NCI-H526 treated with DMSO at 0.1 percent for 48 hours (cell line): ENCODE data around the gene LRCOL1.

Experiments
- DNase-seq: peaks from one replicate; lab custom pipeline; 2025; lab: John Stamatoyannopoulos, UW

LRCOL1 gene

GRCh38 chr12:132635076-132635955, 24.9 kb upstream of the LRCOL1 start:
- DNase-seq: no peak

GRCh38 chr12:132634411-132634990, 24.1 kb upstream of the LRCOL1 start:
- no peak for DNase-seq

- no peak for DNase-seq
These were observed 23.5 kb upstream of the LRCOL1 start for GRCh38 chr12:132633901-132634300.

- no peak for DNase-seq
These were observed 23.0 kb upstream of the LRCOL1 start for GRCh38 chr12:132633398-132633797.

DNA sequence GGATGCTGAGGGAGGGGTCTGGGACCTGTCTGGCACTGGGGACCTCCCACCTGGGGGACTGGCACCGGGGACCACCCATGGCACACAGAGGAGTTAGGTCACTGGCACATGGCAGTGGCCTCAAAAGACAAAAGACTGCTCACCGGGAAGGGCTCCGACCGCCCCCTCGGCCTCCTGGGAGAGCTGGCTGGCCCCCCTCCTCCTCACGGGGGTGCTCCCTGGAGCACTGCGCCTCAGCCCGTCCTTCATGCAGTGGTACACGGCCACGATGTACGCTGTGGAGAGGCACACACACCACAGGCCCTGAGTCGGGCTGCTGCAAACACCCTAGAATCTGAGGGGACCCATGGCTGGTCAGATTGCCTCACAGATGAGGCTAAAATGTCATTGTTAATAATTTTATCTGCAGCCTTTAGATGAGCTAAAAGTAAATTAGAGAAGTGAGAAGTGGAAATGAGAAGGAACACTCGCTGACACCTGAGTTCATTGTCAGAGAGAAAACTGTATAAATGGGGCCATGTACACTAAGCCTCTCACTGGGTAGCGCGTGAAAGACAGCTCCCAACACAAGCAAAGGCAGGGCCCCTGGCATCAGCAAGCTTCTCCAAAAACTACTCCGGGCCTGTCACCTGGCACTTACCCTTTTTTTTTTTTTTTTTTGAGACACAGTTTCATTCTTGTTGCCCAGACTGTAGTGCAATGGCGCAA, 22.3 kb upstream of the LRCOL1 start:
- DNase-seq: no peak

- no peak for DNase-seq
These were observed 21.3 kb upstream of the LRCOL1 start for GRCh38 chr12:132631666-132632065.

- no peak for DNase-seq
These were observed 20.3 kb upstream of the LRCOL1 start for GRCh38 chr12:132630672-132631071.

DNA sequence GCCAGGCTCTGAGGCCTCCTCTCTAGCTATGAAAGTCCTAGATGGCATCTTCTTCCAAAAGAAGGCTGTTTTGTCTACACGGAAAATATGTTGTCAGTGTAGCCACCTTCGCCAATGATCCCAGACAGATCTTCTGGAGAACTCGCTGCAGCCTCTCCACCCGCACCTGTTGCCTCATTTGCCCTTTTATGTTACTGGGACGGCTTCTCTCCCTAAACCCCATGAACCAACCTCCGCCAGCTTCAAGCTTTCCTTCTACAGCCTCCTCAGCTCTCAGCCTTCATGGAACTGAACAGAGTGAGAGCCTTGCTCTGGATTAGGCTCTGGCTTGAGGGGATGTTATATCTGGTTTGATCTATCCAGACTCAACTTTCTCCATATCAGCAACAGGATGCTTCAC, 18.9 kb upstream of the LRCOL1 start:
- DNase-seq: no peak

DNA sequence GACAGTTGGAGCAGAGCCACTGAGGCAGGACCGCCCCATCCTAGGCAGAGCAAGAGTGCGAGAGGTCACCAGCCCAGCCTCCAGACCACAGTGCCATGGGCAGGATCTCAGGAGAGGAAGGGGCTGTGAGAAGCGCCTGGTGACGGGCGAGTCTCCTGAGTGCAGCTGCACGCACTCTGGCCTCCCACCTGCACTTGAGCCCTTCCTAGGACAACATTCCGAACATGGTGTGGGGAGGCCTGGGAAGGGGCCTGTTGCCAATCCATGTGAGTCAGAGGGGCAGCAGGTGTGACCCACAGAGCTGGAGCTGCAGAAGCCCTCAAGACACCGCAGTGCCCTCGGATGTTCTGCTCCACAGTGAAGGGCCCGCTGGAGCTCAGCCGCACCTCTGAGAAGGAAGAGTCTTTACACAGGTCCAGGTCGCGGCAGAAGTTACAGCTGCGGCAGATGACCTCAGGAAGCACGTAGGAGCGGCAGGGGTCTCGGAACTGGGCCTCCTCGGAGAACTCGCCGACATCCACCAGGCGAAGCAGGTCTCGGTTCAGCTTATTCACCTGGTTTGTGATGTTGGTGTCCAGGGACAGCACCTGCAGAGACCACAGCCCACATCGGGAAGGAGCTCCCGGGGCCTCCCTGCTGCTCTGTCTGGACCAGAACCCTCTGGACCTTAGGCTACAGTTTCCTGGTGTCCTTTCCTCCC, 15.5 kb upstream of the LRCOL1 start:
- DNase-seq: no peak

DNA sequence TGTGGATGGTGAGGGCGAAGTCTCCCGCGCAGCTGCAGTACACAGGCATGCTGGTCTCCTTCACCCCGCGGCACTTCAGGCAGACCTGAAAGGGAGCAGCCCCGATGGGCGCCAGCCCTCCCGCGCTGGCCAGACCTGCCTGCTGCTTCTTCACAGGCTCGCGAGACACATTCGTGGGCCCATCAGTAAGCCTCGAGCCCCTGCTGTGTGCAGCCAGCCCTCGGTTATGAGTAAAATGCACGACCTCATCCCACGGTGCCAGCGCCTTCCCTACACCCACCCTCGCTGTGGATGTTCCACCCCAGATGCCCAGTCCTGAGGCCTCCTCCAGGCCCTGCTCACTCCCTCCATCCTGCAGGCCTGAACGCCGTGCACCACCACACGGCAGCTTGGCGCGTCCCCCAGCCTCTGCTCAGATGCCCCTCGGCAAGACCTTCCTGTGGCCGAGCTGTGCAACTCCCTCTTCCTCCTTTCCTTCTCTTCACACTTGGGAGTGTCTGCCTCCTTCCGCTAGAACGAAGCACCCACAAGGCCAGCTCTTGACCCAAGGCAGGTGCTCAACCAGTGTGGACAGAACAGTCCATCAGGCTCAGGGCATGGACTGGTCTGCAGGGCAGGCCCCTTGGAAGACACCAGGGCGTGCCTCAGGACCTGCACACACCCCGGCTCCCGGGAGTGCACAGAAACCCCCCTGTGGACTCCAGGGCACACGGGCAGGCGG, 14.7 kb upstream of the LRCOL1 start:
- no peak for DNase-seq

- DNase-seq: no peak
These were observed 13.9 kb upstream of the LRCOL1 start for GRCh38 chr12:132624186-132624855.

DNA sequence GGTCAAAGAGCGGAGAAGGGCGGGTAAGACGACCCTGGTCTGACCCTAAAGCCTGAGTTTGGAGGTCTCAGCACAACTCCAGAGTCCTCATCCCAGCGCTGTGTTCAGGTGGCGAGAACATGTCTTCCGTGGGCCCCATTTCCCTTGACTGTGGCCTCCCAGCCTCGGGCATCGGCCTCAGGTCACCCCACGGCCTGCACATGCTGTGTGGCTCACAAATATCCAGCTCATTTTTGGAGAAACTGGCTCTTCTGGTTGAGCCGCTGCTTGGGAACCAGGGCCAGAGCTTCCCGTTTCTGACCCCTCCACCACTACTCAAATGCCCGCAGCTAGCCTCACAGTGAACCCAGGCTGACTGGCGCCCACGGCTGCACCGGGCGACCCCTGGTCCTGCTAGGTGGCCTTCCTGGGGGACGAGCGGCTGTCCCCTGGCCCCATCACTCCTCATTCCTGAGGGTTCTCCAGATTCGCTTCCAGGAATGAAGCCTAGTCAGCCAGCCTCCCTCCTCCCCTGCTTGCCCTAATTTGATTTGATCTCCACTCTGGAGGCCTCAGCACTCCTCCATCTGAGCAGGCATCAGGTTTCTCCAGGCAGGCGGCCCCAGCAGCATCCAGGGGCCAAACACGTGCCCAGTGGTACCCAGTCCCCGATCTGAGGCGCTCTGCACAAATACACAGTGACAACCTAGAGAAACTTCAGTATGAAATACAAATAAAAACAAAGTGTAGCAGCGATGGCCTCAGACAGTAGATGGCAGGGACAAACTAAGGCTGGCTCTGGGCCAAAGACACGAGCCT, 12.9 kb upstream of the LRCOL1 start:
- DNase-seq: no peak

- DNase-seq: no peak
These were observed 12.2 kb upstream of the LRCOL1 start for GRCh38 chr12:132622437-132623071.

DNA sequence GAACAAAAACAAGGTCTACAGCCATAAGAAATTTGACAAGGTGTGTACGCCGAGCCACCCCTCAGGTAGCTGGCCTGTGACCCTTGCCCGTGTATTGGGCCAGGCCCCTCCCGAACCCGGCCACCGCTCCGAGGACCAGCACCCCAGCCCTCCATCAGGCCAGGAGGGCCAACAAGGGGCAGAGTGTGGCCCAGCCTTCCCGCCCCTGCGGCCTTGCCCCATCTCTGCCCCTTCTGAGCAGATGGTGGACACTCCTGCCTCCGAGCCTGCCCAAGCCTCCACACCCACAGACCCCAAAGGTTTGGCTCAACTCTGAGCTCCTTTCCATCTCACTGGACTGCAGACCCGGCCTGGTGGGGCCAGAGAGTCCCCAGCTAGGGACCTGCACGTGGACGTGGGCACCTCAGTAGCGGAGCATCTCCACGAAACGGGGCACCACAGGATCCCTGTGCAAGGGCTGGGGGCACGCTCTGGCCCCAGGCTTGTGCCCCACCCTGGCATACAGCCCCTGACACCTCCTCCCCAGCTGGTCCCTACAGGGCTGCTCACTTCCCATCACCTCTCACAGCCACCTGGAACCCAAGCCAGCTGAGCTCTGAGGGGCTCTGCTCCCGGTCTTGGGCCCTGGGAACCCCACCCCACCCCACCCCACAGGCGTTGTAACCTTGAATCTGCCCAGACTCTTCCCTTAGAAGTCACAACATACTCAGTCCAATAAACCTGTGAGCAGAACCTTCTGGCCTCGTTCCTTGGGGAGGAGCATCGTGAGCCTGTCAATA, 11.5 kb upstream of the LRCOL1 start:
- DNase-seq: no peak

DNA sequence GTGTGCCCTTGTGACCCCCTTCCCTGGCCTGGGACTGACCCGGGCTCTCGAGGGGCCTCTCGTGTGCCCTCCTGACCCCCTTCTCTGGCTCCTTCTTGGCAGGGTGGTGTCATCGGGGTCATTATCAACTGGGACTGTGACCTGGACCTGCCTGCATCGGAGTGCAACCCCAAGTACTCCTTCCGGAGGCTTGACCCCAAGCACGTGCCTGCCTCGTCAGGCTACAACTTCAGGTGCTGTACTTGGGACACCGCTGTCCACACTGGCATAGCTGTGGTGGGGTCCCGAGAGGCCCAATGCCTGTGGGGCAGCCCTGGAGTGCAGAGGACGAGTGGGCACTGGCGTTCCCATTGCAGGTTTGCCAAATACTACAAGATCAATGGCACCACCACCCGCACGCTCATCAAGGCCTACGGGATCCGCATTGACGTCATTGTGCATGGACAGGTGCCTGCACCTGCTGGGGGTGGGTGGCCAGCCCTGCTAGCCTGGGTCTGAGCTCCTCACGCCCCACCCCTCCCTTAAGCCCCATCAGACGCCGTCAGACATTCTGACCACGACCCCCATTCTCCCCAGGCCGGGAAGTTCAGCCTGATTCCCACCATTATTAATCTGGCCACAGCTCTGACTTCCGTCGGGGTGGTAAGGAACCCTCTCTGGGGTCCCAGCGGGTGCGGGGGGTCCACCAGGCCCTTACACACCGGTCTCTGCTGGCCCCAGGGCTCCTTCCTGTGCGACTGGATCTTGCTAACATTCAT, 10.7 kb upstream of the LRCOL1 start:
- DNase-seq: no peak

DNA sequence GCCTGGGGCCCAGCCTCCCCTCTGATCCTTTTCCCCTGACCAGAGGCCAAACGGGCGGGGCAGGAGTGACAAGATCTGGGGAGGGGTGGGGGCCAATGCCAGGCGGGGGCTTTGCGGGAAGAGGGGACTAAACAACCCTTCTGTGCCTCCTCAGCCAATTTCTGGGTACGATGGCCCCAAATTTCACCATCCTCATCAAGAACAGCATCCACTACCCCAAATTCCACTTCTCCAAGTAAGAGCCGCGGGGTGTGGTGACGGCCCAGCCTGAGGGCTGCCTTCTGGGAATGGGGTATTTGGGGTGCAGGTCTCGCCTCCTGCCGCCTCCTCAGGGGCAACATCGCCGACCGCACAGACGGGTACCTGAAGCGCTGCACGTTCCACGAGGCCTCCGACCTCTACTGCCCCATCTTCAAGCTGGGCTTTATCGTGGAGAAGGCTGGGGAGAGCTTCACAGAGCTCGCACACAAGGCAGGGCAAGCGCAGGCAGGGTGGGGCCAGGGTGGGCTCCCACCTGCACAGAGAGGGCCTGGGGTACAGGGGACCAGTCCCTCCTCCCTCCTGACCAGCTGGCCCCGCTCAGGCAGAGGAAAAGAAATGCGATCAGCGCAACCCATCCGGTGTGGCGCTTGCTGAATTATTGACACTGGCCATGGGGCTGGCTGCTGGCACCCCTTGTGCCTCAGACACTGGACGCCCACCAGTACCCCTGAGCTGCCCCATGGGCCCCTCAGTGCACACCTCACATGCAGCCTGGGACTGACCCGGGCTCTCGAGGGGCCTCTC, 9.9 kb upstream of the LRCOL1 start:
- DNase-seq: no peak

DNA sequence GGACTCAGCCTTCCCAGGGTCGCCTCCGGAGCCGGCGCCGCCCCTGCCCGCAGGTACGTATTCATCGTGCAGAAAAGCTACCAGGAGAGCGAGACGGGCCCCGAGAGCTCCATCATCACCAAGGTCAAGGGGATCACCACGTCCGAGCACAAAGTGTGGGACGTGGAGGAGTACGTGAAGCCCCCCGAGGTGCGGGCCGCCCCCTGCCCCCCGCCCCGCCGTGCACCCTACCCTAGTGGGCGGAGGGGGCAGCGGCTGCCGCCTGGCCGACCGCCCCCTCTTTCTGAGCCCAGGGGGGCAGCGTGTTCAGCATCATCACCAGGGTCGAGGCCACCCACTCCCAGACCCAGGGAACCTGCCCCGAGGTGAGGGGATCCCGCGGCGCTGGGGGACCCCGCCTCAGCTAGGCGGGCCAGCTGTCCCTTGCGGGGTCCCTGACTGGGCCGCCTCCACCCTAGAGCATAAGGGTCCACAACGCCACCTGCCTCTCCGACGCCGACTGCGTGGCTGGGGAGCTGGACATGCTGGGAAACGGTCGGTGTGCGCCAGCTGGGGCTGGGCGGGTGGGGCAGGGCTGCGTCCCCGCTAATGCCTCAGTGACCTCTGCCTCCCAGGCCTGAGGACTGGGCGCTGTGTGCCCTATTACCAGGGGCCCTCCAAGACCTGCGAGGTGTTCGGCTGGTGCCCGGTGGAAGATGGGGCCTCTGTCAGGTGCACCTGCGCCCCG, 9.2 kb upstream of the LRCOL1 start:
- DNase-seq: no peak
